ENCODE results near the gene PPP2R5D.

PPP2R5D gene

DNA sequence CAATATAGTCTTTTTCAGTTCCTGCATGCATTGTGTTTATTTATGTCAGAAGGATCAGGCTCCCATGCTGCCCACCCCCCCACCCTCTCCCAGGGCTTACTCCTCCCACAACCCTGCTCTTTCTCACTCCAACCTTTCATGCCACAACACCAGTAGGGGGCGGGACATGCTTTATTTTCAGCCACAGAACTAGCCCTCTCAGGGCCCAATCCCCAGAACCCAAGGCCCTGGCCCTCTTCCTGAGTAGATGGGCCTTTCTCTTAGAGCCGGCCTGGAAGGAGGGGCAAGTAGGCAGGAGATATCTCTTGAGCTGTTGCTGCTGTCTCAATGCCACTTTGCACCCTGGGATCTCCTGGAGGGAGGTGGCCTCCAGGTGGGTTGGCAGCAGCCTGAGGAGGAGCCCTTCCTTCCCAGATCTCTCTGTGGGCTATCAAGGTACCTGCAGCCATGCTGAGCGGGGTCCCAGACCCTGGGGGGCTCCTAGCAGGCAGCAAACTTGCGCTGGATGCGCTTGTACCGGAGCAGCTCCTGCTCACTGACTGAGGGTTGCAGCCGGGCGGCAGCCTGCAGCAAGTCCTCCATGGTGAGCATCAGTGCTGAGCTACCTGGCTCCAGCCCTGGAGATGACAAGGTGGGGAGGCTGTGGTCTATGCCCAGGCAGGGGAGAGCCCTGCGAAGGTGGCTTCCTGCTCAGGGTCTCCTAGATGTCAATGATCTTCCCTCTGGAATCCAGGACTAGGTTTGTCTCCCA, 20.3 kb upstream of the PPP2R5D start:
- DNase-seq (ENCODE audit: low read depth), result peak; percentile 68

DNA sequence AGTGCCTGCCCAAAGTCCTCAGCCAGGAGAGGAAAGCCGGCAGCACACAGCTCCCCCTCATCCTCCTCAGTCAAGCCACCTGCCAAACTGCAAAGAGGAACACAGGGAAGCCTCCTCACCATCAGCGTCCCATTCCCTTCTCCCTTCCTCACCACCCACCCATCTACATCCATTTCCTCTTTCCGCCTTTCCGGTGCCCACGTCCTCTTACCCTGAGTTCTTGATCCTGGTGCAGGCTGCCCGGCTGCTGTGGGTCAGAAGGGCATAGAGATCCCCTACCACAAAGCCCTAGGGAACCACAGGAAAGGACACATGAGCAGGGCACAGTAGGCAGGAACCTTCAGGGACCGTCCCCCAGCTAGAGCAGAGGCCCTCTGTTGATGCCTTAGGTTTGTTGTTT, 17.8 kb upstream of the PPP2R5D start:
- DNase-seq (ENCODE audit: low read depth), result no peak

DNA sequence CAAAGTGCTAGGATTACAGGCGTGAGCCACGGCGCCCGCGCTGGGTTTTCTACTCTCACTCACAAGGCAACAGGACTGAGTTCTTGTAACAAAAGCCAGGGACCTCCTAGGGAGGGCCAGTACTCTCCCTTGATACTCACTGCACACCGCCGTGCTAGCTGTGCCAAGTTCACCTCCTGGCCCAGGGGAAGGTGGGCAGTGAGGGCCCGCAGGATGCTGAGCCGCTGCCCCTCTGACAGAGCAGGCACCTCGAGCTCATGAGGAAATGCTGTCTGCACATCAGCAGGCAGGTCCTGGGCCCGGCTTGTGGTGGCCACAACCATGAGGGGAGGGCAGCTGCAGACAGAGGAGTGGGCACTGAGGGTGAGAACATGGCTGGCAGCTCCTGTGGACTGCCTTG, 17.1 kb upstream of the PPP2R5D start:
- DNase-seq (ENCODE audit: low read depth), result no peak

DNA sequence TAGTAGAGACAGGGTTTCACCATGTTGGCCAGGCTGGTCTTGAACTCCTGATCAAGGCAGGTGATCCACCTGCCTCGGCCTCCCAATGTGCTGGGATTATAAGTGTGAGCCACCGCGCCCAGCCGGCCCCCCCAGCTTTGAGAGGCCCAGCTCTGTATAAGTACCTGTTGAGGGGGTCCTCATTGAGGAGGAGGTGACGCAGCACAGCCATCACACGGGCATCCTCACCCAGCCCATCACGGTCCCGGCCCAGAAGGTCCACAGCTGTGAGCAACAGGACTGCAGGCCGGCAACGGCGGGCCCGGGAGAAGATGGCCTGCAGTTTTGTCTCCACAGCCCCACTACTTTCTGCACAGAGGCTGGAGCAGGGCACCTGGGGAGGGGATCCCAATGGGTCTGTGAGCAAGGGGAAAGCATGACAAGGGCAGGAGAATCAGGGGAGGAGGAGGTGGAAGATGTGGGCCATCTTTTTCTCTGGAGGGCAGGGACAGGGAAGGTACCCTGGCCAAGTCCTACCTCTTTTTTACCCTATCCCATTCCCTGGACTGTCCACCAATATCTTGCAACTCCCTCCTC, 16.2 kb upstream of the PPP2R5D start:
- no peak for DNase-seq (ENCODE audit: low read depth)

DNA sequence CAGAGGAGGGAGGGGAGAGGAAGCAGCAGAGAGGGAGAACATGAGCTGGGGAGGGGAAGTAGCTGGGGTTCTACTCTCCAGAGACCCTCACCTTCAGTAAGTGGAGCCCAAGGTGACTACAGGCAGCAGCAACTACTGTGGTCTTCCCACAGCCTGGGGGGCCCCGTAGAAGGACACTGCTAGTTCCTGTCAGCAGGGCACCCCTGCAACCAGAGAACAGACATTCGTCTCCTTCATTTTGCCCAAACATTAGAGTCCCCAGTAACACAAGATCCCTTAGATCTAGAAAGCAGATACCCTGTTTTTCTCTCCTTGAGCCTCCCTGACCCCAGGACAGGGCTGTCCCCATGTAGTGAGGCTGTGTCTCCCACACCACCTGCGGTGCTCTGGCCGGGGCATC, 15.6 kb upstream of the PPP2R5D start:
- no peak for DNase-seq (ENCODE audit: low read depth)

DNA sequence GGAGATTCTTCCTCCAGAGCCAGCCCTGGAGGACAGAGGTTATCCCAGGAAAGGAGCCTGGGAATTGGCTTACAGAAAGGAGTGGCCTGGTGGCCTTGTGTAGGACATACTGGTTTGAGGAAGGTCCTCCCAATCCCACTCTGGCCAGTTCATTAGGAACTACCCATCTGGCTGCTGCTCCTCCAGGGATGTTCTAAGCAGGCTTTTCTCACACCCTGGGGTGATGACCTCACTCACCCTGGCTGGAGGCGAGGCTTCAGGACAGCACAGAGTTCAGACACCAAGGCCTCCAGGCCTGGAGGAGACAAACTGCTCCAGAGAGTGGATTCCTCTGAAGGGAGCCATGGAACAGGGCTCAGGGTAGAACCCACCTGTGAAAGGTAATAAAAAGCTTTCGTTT, 14.9 kb upstream of the PPP2R5D start:
- no peak for DNase-seq (ENCODE audit: low read depth)

DNA sequence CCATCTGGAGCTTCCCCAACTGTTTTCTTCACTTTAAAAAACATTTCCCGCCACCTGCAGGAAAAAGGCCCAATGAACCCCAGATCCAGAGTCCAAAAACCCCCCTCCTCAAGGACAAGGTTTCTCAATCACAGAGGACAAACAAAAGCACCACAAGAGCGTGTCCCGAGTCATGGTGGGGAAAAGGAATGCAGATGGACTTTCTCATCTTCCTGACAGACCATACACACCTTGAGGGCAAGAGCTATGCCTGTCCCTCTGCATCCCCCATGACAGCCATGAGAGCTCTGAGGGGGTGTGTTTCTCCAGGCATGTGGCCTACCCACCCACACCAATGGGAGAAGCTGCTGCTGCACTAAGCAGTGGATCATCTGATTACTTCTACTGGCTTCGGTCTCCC, 14.4 kb upstream of the PPP2R5D start:
- DNase-seq (ENCODE audit: low read depth), result no peak

DNA sequence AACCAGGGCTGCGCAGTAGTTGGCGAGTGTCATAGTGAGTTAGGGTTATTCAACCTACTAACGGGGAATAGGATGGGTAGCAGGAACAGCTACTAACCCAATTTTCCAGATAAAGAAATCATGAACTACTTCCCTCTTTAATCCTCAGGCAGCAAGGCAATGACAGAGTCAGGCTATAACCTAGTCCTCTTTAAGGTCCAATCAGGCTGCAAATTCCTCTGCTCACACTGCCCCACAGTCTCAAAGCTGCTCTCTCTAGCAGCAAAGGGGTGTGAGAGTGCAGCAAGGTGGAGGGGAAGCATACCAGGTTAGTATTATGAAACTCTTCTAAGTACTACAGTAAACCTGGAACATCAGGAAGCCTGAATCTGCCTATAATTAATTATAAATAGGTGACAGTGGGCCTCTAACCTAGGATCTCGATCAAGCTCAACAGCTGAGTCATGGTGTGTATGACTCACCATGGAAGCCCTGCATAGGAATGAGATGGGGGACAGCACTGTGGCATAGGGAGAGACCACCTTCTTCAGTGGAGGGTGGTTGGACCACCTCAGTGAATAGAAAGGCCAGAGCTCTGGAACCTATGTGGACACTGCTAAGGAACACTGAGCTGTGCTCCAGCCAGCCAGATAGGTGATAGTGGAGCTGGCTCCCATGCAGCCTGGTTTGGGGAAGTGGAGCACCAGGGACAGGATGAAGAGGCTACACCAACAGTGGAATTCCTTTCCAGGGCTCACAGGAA, 13.3 kb upstream of the PPP2R5D start:
- DNase-seq (ENCODE audit: low read depth), result peak; percentile 56

DNA sequence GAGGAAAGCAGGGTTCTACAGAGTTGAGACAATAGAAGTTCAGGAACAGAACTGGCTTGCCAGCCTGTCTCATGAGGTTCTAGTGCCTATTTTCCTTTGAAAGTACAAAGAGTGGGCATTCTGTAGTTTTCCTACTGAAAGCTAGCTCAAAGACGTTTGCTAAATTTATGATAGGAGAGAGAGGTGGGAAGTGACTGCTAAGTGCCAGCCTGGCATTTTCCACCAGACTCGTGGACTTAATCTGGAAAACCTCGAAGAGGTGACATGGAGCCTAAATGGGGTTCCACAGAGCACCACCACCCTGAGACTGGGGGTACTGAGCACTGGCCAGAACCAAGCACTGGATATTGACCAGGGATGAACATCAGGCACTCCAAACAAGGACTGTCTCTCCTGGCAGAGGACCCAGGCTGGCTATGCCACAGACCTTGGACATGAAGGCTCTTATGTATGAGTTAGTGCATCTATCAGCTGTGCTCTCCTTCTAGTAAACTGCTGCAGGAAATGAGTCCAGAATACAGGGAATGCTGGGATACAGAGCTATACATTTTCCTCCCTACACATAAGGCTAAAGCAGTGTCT, 12.5 kb upstream of the PPP2R5D start:
- no peak for DNase-seq (ENCODE audit: low read depth)

DNA sequence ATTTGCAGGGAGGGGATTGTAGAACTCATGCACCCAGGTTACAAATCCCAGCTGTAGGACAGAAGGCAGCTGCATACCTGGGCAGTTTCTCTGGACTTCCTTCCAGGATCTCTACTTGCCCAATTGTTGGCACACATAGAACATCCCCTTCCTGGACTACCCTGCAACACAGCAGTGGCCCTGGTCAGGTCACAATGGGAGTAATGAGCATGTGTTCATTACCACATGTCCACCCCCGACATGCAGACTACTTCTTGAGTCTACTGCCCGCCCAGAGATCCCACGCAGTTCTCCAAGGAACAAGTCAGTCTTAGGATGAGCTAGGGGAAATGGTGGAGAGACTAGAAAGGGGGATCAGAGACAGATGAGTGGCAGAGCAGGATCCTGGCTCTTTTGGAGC, 10.4 kb upstream of the PPP2R5D start:
- no peak for DNase-seq (ENCODE audit: low read depth)

DNA sequence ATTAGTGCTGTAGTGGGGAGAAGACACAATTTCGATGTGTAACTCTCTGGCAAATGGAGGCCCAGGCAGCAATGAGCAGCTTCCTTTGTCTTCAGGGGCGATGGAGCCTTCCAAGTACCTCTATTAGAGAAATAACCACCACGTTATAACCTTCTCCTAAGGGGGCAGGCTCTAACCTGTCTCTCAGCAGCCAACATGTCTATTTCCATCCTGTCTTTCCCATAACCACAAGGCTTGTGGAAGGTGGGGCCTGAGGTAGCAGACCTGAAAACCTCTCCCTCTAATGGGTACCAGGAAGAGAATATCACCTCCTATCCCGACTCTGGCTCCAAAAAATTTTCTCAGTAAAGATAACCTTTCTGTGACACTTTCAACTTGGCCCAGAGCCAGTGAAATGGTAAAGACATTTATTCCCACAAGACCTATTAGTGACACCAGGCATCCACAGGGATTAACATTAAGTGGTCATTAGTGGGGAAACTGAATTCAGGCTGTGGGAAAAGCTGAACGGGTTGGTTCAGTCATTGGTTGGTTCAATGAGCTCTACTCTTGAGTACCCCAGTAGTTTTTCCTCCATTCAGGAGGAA, 9.4 kb upstream of the PPP2R5D start:
- no peak for DNase-seq (ENCODE audit: low read depth)

DNA sequence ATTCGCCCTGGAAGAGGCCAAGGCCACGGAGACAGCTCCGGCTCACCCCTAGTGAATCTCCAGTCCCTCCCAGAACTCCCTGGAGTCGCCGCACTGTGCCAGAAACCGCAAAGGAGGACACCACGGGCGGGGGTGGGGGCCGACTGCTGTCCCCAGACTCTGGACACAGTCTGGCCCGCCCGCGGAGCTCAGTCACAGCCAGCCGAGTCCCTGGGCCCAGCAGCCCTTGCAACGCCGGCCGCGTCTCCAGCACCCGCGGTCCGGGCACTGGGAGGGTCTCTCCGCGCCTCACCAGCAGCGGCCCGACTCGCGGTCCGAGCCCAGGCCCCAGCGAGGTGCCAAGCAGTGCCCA, 5.9 kb upstream of the PPP2R5D start:
- peak; percentile 61 for DNase-seq (ENCODE audit: low read depth)

DNA sequence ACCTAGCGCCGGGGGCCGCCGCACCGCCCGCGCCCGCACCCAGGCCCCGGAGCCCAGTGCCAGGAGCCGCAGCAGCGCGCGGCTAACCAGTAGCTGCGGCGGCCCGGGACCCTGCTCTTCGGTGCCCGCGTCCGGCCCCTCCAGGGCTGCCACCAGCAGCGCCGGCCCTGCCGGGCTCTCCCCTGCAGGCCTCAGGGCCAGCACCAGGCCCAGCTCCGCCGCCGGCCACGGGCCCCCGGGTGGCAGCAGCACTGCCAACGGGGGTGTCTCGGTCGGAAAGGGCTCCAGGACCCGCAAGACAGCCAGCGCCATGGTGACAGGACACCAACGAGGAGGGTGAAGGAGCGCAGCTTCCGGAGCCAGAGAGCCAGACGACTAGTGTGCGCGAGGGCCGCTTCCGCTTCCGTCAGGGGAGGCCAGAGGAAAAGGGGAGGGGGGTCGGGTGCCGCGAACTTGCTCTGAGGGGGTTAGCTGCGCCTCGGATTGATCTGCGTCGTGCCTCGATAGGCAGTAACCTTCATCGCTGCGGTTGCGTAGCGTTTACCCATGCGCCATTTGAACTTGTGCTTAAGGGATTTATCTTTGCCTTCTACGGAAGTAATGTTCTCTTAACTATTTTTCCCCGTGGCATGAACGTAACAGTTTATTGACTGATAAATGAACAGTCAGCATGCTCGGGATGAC, 5.4 kb upstream of the PPP2R5D start, which contains the start of gene PEX6:
Gene PEX6, minus strand, starts transcription at position 343 of the 684 bp plus-strand sequence. Its CDS starts 31 bp downstream, at position 312.
- peak; percentile 80 for DNase-seq (ENCODE audit: low read depth)

DNA sequence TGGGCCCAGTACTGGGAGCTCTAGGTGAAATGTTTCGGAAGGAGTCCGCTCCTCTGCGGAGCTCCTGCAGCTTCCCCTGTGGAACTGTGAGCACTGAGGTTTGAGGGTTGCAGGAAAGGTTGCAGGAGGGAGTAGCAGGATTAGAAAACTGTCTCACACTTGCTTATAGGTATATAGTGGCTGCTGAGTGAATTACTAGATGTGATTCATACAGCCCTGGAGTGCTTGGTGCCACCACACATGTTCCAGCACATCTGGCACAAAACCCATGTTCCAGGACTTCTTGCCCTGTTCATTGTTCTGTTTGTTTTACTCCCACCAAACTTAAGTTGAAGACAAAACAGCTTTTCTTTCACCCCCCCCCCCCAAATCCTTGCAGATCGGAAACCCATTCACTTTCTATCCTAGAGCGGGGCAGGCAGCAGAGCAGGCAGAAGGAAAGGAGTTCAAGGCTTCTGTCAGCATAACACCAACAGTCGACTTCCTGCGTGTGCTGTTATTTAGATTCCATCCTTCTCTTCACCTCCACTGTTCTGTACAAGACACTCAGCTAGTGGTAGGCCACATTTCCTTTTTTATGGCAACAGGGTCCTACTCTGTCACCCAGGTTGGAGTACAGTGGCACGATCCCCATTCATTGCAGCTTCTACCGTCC, 4.7 kb upstream of the PPP2R5D start:
- DNase-seq (ENCODE audit: low read depth), result no peak

DNA sequence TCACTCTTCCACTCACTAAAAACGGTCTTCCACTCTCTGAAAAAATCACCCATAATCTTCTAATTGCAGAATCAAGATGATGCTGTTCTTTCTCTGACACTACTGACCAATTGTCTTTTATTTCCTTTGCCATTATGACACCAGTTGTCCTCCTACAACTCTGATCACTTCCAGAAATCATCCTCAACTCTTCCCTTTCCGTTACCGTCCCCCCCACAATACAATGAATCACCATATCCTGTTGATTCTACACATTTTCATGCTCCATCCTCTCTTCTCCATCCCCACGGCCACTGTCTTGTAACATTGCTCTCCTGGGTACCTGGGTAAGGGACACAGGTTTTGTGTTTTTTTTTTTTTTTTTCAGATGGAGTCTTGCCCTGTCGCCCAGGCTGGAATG, 2.5 kb upstream of the PPP2R5D start:
- DNase-seq (ENCODE audit: low read depth), result peak; percentile 37

DNA sequence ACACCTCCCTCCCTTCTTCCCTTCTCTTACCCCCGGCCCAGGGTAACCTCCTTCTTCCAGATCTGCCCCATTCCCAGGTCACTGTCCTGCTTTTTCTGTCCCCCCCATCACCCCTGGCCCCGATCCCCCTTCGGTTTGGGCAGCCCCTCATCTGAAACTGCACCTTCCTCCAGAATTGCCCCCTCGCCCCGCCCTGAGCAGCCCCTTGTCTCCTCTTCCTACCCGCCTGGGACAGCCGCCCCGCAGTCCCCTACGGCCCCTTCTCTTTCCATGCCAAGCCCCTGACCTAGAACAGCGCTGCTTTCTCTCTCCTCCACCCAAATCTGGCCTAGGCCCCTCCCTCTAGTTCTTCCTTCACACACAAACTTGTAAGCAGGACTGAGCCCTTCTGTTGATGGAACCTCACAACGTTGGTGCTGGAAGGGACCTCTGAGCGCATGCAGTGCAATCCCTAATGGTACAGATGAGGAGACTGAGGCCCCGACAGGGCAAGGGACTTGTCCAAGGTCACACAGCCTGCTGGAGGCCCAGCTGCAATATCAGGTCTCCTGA, 630 bp downstream of the PPP2R5D start:
- DNase-seq (ENCODE audit: low read depth), result peak; percentile 30

DNA sequence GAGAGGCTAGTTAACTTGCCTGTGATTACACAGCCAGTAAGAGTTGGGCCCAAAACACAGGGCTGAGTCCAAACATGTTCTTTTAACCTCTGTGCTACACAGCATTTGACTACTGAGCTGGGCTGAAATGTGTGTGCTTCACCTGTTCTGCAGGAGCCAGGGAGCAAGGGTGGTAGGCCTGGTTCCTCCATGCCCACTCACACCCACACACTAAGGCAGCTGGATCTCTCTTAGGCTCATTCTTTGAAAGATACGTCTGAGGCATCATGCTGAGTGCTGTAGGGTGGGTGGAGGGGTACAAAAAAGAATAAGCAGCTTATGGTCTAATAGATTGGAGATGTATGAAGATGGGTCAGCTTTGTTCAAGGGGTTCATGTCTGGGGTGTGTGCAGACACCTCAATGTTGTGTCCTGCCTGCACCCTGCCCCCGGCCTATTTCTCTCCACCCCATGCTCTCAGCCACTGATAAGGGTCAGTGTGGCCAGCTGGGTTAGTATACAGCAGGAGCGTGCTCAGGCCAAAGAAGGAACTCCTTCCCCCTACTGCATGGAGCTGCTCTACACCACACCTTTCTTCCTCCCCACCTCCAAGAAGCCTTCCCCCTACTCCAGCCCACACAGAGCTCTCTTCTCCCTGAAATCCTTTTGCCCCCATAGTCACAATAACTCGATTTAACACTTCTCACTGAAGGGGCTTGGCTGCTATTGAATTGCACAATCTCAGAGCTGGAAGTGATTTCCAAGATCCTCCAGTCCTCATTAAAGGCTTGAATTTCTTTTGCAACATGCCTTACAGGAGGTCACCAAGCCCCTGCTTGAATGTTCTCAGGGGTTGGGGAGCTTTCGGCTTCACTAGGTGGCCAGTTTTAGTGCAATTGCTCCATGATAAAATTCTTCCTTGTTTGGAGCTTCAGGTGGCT, 3.4 kb downstream of the PPP2R5D start:
- no peak for DNase-seq (ENCODE audit: low read depth)

DNA sequence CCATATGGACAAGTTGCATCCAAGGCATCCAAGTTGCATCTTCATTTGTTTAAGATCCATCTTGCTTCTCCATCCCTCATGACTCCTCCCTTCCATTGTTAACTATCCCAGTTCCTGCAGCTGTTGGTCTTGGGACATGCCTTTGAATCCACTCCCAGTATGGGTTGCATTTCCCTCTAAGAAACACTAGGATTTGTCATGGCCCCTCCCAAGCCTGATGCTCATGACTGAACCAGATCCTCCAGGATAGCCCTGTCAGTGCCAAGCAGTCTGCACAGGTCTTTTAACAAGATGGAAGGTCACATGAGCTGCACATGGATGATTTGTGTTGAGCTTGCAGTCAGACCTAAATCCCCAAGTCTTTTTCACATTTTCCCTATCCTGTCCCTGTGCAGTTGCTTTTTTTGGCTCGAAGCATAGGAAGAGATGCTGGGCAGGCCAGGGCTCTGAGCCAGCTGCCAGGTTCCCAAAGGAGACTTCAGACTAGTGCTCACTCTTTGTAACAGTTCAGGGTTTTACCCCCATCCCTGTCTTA, 4.2 kb downstream of the PPP2R5D start:
- peak; percentile 34 for DNase-seq (ENCODE audit: low read depth)

DNA sequence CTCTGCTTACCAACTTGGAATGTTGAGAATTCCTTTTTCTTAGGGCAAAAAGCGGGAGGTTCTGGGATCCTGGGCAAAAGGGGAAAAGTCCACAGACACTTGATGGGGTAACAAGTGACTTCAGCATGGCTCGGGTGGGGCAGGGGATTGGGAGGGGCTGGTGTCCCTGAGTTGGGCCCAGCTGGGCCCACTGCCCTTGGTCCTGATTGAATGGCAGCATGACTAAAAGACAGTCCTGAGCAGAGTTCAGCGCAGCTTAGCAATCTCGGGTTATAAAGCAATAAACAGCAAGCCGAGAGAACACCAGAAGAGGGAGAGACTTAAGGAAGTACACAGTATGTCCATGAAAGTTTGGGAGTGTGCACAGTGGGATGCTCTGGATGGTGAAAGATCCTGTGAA, 5.6 kb downstream of the PPP2R5D start:
- no peak for DNase-seq (ENCODE audit: low read depth)

DNA sequence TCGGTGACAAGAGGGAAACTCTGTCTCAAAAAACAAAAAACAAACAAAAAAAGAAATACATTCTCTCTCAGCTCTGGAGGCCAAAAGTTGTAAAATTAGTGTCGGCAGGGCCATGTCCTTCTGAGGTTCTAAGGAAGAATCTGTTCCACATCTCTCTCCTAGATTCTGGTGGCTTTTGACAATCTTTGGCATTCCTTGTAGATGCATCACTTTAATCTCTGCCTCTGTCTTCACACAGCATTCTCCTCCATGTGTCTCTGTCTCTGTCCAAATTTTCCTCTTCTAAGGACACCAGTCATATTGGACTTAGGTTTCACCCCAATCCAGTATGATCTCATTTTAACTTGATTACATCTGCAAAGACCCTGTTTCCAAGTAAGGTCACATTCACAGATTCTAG, 9.1 kb downstream of the PPP2R5D start:
- DNase-seq (ENCODE audit: low read depth), result peak; percentile 68

Data from EH (cell line).